ENCODE results near the gene EPHB1. TPM values are rescaled to one million over a fixed set of nuclear protein-coding genes. Genes with fewer than 3 reads are reported as not detected.

The EPHB1 gene
- total RNA-seq, 1 donor, result 1.3 TPM

DNA sequence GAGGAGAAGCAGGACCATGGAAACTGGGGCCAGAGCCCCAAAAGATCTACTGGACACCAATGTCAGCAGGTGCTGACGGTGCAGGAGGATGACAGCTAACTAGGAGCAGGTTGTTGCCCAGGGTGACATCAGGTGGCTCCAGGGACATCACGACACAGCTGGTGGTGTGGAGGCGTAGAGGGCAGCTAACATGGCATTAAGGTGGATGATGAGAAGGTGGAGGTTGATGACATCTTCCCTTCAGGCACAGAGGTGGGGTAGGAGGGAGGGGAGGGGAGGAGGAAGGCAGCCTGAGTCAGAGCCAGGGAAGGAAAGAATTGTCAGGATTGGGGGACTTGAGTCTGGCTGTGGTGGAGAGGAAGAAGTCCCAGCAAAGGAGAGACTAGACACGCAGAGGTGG, 1.5 kb upstream of the EPHB1 start:
- H3K4me3 ChIP-seq (ENCODE audit: low read depth, low read length), result no peak overlapping the region
- DNase-seq (ENCODE audit: low read depth), result no peak
- TF ChIP-seq, protein P1, sequence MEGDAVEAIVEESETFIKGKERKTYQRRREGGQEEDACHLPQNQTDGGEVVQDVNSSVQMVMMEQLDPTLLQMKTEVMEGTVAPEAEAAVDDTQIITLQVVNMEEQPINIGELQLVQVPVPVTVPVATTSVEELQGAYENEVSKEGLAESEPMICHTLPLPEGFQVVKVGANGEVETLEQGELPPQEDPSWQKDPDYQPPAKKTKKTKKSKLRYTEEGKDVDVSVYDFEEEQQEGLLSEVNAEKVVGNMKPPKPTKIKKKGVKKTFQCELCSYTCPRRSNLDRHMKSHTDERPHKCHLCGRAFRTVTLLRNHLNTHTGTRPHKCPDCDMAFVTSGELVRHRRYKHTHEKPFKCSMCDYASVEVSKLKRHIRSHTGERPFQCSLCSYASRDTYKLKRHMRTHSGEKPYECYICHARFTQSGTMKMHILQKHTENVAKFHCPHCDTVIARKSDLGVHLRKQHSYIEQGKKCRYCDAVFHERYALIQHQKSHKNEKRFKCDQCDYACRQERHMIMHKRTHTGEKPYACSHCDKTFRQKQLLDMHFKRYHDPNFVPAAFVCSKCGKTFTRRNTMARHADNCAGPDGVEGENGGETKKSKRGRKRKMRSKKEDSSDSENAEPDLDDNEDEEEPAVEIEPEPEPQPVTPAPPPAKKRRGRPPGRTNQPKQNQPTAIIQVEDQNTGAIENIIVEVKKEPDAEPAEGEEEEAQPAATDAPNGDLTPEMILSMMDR (IDR thresholded peaks at IDR 0.05; ENCODE audit: insufficient read depth, low read depth, low read length), result no peak

DNA sequence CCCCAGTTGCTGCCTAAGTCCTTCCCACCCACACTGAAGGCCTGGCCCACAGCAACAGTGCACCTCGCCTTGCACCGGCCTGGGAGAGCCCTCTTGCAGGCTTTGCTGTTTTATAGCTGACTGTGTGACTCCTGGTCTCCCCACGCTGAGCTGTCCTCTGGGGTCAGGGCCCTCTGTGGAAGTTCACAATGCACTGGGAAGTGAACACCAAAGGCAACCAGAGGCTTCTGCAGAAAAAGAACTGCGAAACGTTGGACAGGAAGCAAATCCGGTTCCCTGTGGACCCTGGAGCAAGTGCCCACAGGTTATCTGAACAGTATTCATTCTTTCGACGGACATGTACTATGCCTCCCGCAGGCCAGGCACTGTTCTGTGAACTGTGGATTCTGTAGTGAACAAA, 737 bp upstream of the EPHB1 start:
- DNase-seq (ENCODE audit: low read depth), result no peak
- TF ChIP-seq, protein P1 (IDR thresholded peaks at IDR 0.05; ENCODE audit: insufficient read depth, low read depth, low read length), result no peak
- H3K4me3 ChIP-seq (ENCODE audit: low read depth, low read length), result no peak overlapping the region

DNA sequence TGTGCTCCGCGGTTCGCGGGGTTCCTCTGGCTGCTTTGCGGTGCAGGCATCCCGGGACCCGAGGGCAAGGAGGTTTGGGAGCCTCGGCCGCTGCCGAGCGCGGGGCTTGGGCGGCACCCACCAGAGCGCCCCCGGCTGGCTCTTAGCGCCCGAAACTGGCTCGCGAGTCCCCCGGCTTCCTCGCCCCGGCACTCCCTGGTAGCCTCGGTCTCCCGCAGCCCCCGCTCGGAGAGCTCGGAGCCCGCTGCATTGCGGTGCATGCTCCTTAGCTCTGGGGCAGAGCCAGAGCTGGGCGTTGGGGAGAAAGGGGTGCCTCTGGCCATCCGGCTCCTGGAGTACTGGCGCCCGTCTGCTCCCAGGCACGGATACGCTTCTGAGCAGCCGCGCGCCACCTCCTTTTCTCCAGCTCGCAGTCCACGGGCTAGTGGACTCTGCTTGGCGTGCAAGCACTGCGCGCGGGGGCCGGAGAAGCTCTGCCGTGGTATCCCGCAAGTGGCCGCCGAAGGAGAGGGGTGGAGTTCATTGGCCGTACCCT, 753 bp downstream of the EPHB1 start:
- peak; percentile 20 for DNase-seq (ENCODE audit: low read depth)
- H3K4me3 ChIP-seq (ENCODE audit: low read depth, low read length), result peak overlapping the region; percentile 53
- TF ChIP-seq, protein P1 (IDR thresholded peaks at IDR 0.05; ENCODE audit: insufficient read depth, low read depth, low read length), result no peak

DNA sequence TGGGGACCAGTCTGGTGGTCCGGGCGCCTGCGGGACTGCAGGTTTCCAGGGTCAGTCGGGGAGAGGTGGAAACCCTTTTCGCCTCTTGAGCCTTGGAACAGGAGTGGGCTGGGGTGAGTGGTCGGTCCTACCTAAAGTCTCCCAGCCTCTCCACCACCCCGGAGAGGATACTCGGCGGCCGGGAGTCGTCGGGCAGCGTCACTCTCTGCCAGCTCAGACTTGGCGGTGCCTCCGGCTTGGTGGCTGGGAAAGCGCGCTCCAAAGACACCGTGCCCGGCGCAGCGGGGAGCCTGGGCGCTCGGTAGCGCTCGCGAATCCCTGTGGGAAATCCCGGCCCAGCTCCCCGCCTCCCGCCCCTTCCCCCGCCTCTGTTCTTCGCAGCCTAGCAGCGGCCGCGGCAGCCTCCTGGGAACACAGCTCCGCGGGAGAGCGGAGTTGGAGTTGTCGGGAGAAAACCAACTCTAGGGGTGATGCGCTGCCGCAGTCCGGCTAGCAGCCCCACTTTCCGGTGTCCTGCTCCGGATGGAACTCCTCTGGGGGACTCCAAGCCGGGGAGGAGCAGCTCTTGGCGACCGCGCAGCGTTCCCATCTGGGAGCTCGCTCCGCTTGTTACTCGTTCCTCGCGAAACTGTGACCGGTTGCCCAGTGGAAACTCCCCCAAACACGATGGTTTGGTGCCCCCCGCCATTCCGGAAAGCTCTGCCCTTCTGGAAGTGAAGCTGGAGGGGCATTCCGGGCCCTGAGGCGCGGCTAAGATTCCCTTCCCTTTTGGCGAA, 1.4 kb downstream of the EPHB1 start:
- peak overlapping the region; percentile 12 for H3K4me3 ChIP-seq (ENCODE audit: low read depth, low read length)
- TF ChIP-seq, protein P1 (IDR thresholded peaks at IDR 0.05; ENCODE audit: insufficient read depth, low read depth, low read length), result no peak
- peak; percentile 3 for DNase-seq (ENCODE audit: low read depth)

DNA sequence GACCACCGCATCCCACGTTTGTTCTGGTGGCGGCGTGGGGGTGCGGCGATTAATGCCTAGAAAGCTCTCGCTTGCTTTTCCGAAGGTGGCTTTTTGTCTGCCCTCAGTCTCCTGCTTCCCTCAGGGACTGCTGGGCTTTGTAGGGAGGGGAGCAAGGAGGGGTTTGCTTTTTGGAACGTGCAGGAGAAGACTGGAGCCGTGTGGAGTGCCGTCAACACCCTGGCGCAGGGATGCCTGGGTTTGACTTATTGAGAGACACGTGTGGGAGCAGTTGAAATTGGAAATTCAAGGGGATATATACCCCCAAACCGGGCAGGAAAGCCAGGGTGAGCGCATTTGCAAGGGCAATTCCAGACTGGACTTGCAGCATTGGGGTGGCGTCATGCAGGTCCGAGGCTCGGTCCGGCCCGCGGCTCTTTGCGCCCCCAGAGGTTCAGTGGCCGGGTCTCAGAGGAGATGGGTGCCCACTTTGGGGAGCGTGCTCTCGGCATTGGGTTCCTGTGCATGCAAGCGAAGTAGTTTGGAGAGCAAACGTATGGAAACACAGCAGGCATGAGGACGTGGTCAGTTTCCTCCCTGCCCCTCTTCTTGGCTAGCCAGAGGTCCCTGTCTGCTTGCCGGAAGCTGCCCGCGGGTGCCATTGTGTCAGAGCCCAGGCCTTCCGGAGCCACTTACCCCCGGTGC, 2.1 kb downstream of the EPHB1 start:
- TF ChIP-seq, protein P1 (IDR thresholded peaks at IDR 0.05; ENCODE audit: insufficient read depth, low read depth, low read length), result no peak
- DNase-seq (ENCODE audit: low read depth), result no peak
- H3K4me3 ChIP-seq (ENCODE audit: low read depth, low read length), result no peak overlapping the region

DNA sequence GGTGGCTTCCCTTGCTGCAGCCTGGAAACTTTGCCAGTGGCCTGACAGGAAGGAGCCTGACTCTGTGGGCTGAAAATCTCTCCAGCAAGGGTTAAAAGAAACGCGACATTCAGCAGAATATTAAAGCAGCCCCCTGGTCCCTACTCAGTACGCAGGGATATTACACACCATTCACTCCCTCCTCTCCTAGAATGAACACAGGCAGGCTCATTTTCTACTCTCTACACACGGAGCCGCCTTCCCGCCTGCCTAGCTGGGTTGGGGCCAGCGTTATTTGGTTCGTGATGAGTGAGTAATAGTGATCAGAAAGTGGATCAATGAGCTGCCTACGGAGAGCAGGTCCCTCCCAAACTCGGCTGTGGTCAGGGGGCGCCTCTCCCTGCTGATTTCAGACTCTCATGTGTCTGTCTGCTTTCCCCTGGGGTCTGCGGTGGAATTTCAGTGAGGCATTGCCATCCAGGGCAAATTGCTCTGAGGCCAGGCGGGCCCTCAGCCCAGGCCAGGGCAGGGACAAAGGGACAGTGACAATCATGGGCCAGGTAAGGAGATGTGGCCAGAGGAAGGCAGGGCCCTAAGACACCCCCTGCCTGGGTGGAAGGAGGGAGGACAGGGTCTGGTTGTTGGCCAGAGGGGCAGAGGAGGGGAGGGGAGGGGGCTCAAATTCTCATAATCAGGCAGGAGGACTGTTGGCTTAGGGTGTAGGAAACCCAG, 2.8 kb downstream of the EPHB1 start:
- DNase-seq (ENCODE audit: low read depth), result no peak
- TF ChIP-seq, protein P1 (IDR thresholded peaks at IDR 0.05; ENCODE audit: insufficient read depth, low read depth, low read length), result no peak

More for the DNA sequence above, 2.8 kb downstream of the EPHB1 start:
- H3K4me3 ChIP-seq (ENCODE audit: low read depth, low read length), result no peak overlapping the region
